Vagina (tissue), 2 donors: Measurements from ENCODE around the gene APCDD1L. TPM values are rescaled to one million over a fixed set of nuclear protein-coding genes. Genes with fewer than 3 reads are reported as not detected.

Experiments used
- DNase-seq, 2 donors: peaks; one replicate each; pipeline ENCODE4 v3.0.0-alpha.2; 2017; ENCODE audit errors: extremely low spot score in 2 of 2
- H3K27ac ChIP-seq: fragments of 200-600 bp; sonication (generic); one replicate; pipeline ENCODE4 v1.5.1; 2019
- H3K27me3 ChIP-seq: fragments of 200-600 bp; sonication (generic); one replicate; pipeline ENCODE4 v1.5.1; 2019
- H3K36me3 ChIP-seq, 2 donors: fragments of 200-600 bp; sonication (generic); one replicate each; pipeline ENCODE4 v1.5.1; 2017 to 2019
- H3K4me1 ChIP-seq: fragments of 200-600 bp; sonication (generic); one replicate; pipeline ENCODE4 v1.5.1; 2019
- H3K4me3 ChIP-seq, 2 donors: fragments of 200-600 bp; sonication (generic); 1 replicate in 1 of 2; 2 replicates in 1 of 2; pipeline ENCODE4 v1.5.1; 2016 to 2019
- H3K9me3 ChIP-seq: fragments of 200-600 bp; sonication (generic); one replicate; pipeline ENCODE4 v1.5.1; 2019
- CTCF ChIP-seq, 3 experiments: fragments of 450-650 bp in 2 of 3; fragments of 200-600 bp in 1 of 3; sonication (generic) in 1 of 3; IDR thresholded peaks; one replicate each; pipeline ENCODE4 v1.5.1; 2017 to 2019; ENCODE audit warnings: antibody characterized with exemption in 3 of 3, mild to moderate bottlenecking in 2 of 3, moderate library complexity in 2 of 3
- POLR2A ChIP-seq, 2 donors: fragments of 450-650 bp; IDR thresholded peaks; one replicate each; pipeline ENCODE4 v1.6.1; 2017; ENCODE audit warnings: antibody characterized with exemption in 2 of 2, mild to moderate bottlenecking in 2 of 2, moderate library complexity in 2 of 2
- POLR2AphosphoS5 ChIP-seq, 2 donors: sonication (generic); formaldehyde crosslinking; IDR thresholded peaks; one replicate each; pipeline ENCODE4 v1.9.0; 2017; ENCODE audit warnings: antibody characterized with exemption in 2 of 2, mild to moderate bottlenecking in 2 of 2, low read depth in 1 of 2; ENCODE audit not compliant: insufficient read depth in 1 of 2
- intact Hi-C: fragments of 100-400 bp; cut with DNase I; formaldehyde crosslinking; loops from one replicate; pipeline ENCODE4 v1.15.1; 2023
- total RNA-seq: library from RNA; depleted of rRNA; stranded (reverse); fragments of >200 nt; gene quantifications from one replicate; pipeline ENCODE4 v1.2.3, GENCODE V29; 2016

APCDD1L gene
- total RNA-seq, 1 donor from 2014 or later, result 0.98 TPM

- Histone ChIP-seq H3K36me3 (no peaks in the 10 kb centered on the region), H3K4me1 (peaks cover 6% of the 10 kb centered on the region), H3K9me3 (no peaks in the 10 kb centered on the region), H3K27me3 (no peaks in the 10 kb centered on the region), H3K4me3 (no peak overlapping the region), H3K27ac (no peak overlapping the region)
- TF ChIP-seq CTCF (IDR thresholded peaks at IDR 0.05) (no peak), POLR2AphosphoS5 (IDR thresholded peaks at IDR 0.05; ENCODE audit: insufficient read depth in 1 of 2, low read depth in 1 of 2) (no peak), POLR2A (IDR thresholded peaks at IDR 0.05) (no peak)
- no peak for DNase-seq
- intact Hi-C loops, result loop anchor here (10.0 kb wide), 1 partner anchor 62 kb away; no protein-coding TSS in a partner anchor
Observed at GRCh38 chr20:58556961-58557360, 41.8 kb upstream of the APCDD1L start.

DNA sequence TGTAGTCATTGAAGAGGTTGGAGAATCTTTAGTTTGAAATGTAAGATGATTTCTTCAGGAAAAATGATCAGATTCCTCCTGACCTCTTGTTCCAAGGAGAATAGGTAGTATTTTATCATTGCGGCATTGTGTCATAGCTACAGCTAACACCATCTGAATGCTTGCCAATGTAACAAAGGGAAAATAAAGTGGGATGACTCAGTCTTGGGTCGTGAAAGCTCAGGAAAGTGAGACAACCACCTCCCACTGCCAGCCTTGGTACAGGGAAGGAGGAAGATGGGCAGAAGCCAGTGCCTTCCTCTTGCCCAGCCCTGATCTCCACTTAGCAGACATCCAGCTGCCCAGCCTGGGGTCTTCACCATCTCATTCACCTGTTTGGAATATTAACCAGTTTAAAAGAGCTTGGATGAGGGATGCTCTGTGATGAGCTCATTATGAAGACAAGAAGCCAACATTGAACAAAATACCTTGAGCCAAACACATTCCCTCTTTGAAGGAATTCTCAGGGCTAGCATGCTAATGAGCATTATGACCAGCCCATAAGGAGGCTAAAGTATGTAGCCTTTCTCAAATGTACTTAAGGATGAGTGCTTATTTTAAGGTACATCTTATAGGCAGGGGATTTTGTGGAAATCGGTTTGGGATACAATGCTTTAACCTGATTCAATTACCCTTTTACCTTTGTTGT lies 40.0 kb upstream of the APCDD1L start:
- no peak for DNase-seq
- intact Hi-C loops, result loop anchor here (10.0 kb wide), 1 partner anchor 60 kb away; no protein-coding TSS in a partner anchor
- Histone ChIP-seq H3K27me3 (no peaks in the 10 kb centered on the region), H3K9me3 (no peaks in the 10 kb centered on the region), H3K4me3 (no peak overlapping the region), H3K4me1 (peaks cover 14% of the 10 kb centered on the region), H3K27ac (no peak overlapping the region), H3K36me3 (no peaks in the 10 kb centered on the region)
- TF ChIP-seq POLR2A (IDR thresholded peaks at IDR 0.05) (no peak), CTCF (IDR thresholded peaks at IDR 0.05) (no peak), POLR2AphosphoS5 (IDR thresholded peaks at IDR 0.05; ENCODE audit: insufficient read depth in 1 of 2, low read depth in 1 of 2) (peak in 1 of 2 donors; percentile 37)

DNA sequence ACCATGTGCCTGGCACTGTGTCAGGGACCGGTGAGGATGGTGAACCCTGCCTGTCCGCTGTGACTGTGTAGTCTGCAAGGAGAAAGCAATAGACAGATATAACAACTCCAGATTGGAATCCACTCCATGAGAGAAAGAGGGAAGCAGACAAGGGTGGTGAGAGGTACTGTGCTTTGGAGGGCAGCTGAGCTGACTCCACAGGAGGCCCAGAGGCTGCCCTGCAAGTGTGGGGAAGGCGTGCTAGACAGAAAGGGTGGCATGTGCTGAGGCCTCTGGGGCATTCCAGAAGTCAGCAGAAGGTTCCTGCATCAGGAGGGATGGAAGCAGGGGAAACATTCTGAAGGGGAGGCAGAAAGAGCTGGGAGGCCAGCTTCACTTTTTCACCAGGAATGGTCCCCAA lies 39.3 kb upstream of the APCDD1L start:
- no peaks in the 10 kb centered on the region for H3K9me3 ChIP-seq
- TF ChIP-seq POLR2AphosphoS5 (IDR thresholded peaks at IDR 0.05; ENCODE audit: insufficient read depth in 1 of 2, low read depth in 1 of 2) (no peak), POLR2A (IDR thresholded peaks at IDR 0.05) (no peak), CTCF (IDR thresholded peaks at IDR 0.05) (no peak)
- H3K27me3 ChIP-seq, result no peaks in the 10 kb centered on the region
- H3K36me3 ChIP-seq, result no peaks in the 10 kb centered on the region
- H3K4me1 ChIP-seq, result peaks cover 19% of the 10 kb centered on the region
- H3K27ac ChIP-seq, result no peak overlapping the region
- DNase-seq, result no peak
- H3K4me3 ChIP-seq, result no peak overlapping the region
- intact Hi-C loops, result loop anchor here (10.0 kb wide), 1 partner anchor 60 kb away; no protein-coding TSS in a partner anchor

GRCh38 chr20:58553841-58554240 lies 38.6 kb upstream of the APCDD1L start:
- no peaks in the 10 kb centered on the region for H3K9me3 ChIP-seq
- TF ChIP-seq POLR2AphosphoS5 (IDR thresholded peaks at IDR 0.05; ENCODE audit: insufficient read depth in 1 of 2, low read depth in 1 of 2) (no peak), POLR2A (IDR thresholded peaks at IDR 0.05) (no peak), CTCF (IDR thresholded peaks at IDR 0.05) (no peak)
- H3K4me3 ChIP-seq, result no peak overlapping the region
- H3K27ac ChIP-seq, result no peak overlapping the region
- intact Hi-C loops, result loop anchor here (10.0 kb wide), 1 partner anchor 59 kb away; no protein-coding TSS in a partner anchor
- H3K36me3 ChIP-seq, result no peaks in the 10 kb centered on the region
- H3K27me3 ChIP-seq, result no peaks in the 10 kb centered on the region
- peaks cover 19% of the 10 kb centered on the region for H3K4me1 ChIP-seq
- DNase-seq, result peak; percentile 28 to 84

DNA sequence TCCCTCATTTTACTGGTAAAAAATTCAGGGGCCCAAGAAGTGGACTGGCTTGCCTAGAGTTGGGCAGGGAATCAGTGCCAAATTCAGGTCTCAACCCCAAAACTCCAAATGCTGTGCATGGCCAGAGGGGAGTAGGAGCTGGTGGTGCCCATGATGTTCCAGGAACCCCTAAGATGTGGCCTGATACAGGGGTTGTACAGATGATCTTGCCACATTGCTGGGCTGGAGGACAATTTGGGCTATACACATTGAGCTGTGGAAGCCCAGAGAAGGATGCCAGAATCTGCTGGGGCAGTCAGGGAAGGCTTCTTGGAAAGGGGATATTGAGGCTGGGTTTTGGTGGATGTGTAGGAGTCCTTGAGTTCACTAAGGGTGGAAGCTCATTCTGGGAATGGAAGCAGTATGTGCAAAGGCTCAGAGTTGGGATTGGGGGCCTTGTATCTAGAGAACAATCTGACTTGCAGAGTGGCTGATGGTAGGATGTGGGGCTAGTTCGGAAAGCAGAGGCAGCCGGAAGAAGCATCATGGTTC lies 38.0 kb upstream of the APCDD1L start:
- H3K27me3 ChIP-seq, result no peaks in the 10 kb centered on the region
- no peaks in the 10 kb centered on the region for H3K36me3 ChIP-seq
- TF ChIP-seq CTCF (IDR thresholded peaks at IDR 0.05) (no peak), POLR2A (IDR thresholded peaks at IDR 0.05) (no peak), POLR2AphosphoS5 (IDR thresholded peaks at IDR 0.05; ENCODE audit: insufficient read depth in 1 of 2, low read depth in 1 of 2) (no peak)
- no peak overlapping the region for H3K27ac ChIP-seq
- H3K4me1 ChIP-seq, result peaks cover 19% of the 10 kb centered on the region
- intact Hi-C loops, result loop anchor here (10.0 kb wide), 1 partner anchor 58 kb away; no protein-coding TSS in a partner anchor
- H3K9me3 ChIP-seq, result no peaks in the 10 kb centered on the region
- no peak overlapping the region for H3K4me3 ChIP-seq
- DNase-seq, result peak; percentile 61 to 69
